Activated CD8-positive, alpha-beta memory T cell treated with anti-CD3 and anti-CD28 coated beads, Interleukin-2, amount 50 U/mL, for 1 hour (primary cell): ENCODE measurements around the gene TRAF2.
"Not testable (repeated sequence)": the region's sequence is repeated elsewhere in the genome, so short reads cannot be mapped to it uniquely, and the experiment has no call there.

Source experiments
- DNase-seq: peaks from one replicate; pipeline ENCODE4 v3.0.0-alpha.2; 2020; ENCODE audit errors: extremely low read depth

The TRAF2 gene

DNA sequence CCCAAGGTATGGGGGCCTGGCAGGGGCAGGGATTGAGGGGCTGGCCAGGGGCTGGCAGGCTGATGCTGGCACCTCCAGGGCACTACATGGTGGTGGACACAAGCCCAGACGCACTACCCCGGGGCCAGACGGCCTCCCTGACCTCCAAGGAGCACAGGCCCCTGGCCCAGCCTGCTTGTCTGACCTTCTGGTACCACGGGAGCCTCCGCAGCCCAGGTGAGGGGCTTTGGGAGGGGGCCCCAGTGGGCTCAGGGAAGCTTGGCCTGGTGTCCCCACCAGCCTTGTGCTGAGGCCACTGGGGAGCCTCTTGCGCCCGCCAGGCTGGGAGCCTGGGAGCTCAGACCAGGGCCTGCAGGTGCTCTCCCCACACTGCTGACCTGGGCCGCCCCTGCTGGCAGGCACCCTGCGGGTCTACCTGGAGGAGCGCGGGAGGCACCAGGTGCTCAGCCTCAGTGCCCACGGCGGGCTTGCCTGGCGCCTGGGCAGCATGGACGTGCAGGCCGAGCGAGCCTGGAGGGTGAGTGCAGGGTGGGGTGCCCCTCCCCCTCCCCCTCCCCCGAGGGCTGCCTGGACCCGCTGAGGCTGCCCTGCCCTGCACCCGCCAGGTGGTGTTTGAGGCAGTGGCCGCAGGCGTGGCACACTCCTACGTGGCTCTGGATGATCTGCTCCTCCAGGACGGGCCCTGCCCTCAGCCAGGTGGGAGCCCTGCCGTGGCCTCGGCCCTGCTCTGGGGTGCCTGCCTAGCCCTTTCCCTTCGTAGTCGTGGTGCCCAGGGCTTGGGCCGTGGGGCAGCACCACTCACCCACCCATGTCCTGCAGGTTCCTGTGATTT lies 28.5 kb upstream of the TRAF2 start:
- no peak for DNase-seq

DNA sequence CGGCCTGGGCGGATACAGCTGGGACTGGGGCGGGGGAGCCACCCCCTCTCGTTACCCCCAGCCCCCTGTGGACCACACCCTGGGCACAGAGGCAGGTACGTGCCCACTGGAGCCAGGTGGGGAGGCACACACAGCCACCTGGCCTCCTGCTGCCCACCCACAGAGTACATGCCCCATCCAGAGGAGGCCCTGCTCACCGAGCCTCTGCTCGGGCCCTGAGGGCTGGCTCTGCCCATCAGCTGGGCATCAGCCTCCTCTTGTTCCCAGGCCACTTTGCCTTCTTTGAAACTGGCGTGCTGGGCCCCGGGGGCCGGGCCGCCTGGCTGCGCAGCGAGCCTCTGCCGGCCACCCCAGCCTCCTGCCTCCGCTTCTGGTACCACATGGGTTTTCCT lies 27.9 kb upstream of the TRAF2 start:
- DNase-seq, result no peak

DNA sequence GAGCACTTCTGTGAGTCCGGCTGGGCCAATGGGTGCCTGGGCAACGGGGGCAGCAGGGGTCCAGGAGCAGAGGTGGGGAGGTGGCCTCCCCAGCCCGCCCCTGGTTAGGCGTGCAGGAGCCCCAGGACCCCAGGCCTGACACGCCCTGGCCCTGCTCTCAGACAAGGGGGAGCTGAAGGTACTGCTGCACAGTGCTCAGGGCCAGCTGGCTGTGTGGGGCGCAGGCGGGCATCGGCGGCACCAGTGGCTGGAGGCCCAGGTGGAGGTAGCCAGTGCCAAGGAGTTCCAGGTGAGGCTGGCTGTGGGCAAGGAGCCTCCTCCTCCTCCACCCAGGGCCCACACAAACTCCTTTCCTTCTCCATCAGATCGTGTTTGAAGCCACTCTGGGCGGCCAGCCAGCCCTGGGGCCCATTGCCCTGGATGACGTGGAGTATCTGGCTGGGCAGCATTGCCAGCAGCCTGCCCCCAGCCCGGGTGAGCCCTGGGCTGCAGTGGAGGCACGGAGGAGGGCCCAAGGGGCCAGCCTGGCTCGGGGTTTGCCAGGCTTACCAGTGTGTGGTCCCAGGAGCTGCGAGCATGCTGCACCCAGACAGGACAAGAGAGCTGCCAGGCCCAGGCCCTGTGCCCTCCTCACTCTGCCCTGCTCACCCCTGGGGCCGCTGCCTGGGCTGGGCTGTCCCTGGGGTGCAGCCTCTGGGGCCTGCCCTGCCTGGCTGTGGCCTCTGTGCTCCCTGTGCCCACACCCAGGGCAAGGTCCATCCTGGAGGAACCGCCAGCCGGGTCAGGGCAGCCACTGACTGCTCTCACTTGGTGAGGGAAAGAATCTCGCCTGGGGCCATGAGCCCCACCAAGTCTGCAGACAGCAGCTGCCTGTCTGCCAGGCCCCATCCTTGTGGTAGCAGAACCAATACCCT lies 27.2 kb upstream of the TRAF2 start:
- DNase-seq, result no peak

DNA sequence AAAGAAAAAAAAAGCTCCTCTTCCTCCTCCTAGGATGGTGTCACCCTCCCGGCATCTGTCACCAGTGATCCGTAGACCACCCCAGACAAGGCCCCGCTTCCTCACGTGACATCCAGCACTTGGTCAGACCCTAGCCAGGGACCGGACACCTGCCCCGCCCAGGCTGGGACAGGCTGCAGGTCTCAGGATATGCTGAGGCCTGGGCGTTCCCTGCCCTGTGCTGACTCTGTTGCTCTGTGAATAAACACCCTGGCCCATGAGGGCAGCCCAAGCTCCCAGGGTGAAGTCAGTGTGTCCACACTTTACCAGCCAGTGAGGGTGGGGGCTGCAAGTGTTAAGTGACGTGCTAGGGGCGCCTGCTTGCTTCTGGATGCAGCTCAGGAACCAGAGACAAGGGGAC lies 25.8 kb upstream of the TRAF2 start:
- DNase-seq, result no peak

DNA sequence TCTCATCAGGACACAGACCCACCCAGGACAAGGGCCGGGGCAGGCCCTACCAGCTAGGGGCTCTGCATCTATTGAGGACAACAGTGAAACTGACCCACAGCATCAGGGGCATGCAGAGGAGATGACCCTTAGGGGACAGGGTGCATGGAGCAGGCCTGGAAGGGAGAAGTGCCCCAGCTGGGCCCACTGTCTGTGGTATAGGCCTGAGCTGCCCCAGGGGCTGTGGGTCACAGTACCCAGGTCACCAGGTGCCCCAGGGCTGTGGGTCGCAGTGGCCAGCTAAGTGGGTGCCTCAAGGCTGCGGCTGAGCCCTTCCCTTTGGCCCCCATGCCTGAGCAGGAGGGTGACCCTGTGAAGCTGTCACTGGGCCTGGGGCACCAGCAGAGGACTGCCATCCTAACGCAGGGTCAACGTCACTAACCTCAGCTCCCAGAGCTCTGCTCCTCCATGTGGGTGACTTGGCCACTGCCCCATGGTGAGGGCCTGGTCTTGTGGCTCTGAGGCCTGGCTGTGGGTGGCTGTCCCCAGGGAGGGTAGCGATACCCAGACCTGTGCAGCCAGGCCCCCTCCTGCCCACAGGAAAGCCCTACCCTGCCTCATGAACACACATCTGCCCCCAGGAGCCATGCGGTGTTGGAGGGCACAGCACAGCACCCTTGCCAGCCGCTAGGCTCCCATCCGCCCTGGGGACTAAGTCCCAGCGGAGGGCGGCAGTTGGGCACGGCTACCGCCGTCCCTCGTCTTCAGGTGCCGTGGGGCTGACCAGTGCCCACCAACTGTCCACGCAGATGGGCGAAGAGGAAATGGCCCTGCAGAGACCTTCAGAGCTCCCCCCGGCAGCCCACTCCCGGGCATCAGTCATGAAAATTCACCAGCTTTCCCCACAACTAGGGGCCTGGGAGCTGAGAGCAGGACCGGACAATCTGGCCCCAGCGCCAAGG lies 25.1 kb upstream of the TRAF2 start:
- no peak for DNase-seq

DNA sequence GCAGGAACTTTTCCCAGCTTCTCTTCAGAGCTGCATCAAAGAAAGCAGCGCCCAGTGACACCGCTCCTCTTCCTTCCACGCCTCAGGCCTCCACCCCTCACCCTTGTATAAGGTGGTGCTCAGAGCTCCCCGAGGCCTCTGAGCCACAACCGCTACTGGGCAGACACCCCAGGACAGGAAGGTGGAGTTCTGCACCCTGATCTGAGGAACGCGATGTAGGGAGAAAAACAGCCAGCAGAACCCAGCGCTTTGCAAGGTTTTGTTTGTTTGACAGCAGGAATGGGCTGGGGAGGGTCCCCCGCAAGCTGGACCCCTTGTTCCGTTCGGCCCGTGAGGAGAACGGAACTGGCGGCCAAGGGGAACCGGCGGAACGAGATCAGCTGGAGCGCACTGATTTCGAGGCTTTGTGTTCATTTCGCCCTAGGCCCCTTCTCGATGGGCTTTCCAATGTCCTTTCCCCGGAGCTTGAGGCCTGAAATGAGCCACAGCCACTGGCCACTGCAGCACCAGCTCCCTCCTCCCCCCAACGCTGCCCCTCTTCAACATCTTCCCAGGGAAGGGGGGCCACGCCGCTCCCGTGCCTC lies 24.4 kb upstream of the TRAF2 start:
- no peak for DNase-seq

DNA sequence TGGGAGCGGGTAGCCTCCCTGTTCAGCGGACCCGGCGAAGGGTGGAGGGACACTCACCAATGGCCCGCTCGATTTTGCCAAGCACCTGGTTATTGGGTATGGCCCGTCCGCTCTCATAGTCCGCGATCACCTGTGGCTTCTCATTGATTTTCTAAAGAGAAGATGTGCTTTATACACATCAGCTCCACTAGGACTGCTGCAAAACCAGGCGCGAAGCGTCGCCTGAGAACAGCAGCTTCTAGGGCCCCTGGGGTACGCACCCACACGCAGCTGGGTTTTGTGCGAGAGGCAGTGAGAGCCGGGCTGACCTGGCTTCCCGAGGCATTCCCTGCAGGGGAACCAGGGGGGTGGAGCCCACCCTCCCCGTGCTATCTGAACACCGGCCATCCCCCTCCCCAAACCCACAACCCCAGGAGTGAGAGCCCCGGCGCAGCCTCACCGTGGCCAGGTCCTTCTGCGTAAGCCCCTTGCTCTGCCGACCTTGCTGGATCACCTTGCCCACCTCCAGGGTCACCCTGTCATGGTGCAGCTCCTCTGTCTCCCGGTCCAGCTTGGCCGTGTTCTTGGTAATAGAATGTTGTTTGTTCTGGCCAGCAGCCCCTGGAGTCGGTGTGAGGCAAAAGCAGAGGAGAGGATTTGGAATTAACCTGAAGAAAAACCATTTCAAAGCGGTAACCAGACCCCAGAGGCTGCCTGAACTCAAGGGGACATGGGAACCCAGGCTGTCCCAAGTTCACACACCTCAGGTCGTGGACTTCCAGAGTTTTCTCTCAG lies 23.3 kb upstream of the TRAF2 start:
- DNase-seq, result no peak

DNA sequence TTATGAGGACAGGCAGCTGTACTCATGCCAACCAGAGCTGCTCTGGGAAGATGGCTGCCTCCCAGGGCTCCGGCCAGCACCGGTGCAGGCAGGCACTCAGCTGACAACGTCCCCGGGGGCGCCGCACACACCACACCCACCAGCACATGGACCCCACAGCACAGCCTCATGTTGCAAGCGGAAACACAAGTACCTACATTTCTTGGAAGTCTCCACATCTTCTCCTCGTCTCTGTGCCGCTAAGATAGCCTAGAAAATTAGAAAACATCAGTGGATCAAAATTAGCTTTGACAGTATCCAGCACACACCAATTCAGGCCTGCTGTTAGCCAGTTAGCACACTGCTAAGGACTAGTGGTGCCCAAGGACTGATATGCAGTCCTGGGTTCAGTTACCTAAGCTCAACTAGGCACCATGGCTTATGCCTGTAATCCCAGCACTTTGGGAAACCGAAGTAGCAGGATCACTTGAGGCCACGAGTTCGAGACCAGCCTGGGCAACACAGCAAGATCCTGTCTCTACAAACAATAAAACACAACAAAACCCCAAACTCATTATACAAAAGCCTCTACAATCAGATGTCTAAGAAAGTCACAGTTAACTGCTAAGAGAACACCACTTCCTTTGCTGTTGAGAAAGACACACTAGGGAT lies 22.6 kb upstream of the TRAF2 start:
- DNase-seq, result no peak

DNA sequence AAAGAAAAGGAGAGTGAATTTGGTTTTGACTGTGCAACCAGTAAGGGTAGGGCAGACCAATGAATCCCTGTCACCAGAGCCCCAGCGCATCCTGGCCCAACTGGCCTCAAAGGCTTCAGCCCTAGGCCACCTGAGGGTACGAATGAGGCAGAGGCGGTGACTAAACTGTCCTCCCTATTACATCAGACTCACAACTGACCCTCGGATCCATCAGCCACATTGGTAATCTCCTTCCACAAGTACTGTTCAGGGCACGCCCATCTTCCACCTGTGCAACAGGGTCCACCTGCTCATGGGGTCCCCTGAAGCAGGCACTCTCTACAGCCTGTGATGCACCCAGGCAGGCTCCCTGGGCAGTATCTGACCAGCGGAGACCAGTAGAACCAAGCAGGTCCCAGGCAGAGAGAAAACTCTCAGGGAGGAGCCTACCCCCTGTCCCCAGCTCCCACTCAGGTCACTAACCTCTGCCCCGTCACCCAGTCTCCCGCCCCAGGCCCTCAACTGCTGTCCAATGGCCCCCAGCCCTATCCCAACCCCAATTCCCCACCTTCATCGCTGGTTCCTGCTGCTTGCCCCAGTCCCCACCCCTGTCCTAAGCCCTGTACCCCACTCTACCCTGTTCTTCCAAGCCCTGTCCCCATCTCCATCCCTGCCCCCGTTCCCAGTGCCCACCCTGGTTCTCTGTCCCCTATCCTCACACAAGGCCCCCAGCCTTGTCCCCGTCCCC lies 21.1 kb upstream of the TRAF2 start:
- no peak for DNase-seq

DNA sequence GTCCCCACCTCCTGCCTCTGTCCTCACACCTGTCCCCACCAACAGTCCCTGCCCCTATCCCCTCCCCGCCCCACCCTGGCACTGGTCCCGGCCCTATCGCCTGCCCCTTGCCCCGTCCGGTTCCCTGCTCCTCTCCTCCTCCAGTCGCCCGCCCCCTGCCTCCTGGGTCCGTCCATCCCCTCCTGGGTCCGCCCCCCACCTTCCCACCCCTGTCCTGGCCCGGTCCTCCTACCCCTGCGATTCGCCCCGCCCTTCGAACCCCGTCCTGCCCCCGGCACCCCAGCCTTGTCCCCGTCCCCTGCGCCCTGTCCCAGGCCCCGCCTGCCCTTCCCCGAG lies 20.6 kb upstream of the TRAF2 start:
- no peak for DNase-seq

DNA sequence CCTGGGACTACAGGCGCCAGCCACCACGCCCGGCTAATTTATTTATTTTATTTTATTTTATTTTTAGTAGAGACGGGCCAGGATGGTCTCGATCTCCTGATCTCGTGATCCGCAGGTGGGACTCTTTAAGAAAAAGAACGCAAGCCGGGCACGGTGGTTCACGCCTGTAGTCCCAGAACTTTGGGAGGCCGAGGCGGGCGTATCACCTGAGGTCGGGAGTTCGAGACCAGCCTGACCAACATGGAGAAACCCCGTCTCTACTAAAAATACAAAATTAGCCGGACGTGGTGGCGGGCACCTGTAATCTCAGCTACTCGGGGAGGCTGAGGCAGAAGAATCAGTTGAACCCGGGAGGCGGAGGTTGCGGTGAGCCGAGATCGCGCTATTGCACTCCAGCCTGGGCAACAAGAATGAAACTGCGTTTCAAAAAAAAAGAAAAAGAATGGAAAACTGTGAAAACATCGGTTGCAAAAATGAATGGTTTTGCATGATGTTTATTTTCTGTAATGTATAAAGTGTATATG lies 19.4 kb upstream of the TRAF2 start:
- DNase-seq, result not testable (repeated sequence)

DNA sequence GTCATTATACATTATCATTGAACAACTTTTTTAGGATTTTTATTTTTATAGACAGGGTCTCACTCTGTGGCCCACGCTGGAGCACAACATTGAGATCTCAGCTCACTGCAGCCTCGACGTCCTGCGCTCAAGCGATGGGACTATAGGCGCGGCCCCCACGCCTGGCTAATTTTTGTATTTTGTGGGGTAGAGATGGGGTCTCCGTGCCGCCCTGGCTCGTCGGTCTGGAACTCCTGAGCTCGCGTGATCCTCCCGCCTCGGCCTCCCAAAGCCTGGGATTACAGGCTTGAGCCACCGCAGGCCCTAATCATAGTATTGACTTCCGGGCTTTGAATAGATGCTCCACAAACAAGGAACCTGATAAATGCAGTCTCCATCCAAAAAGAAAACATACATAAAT lies 18.8 kb upstream of the TRAF2 start:
- no peak for DNase-seq

DNA sequence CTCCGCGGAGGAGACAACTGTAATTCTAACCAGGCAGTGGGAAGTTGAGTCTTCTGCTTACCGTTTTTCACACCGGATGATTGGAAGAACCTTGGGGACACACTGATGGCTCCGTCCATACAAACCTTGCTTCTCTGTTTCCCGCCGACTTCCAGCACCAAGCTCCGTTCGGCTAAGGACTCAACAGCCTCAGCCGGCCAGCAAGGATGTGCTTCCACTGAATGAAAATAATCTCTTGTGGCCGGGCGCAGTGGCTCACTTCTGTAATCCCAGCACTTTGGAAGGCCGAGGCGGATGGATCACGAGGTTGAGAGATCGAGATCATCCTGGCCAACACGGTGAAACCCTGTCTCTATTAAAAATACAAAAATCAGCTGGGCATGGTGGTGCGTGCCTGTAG lies 18.4 kb upstream of the TRAF2 start:
- DNase-seq, result no peak

DNA sequence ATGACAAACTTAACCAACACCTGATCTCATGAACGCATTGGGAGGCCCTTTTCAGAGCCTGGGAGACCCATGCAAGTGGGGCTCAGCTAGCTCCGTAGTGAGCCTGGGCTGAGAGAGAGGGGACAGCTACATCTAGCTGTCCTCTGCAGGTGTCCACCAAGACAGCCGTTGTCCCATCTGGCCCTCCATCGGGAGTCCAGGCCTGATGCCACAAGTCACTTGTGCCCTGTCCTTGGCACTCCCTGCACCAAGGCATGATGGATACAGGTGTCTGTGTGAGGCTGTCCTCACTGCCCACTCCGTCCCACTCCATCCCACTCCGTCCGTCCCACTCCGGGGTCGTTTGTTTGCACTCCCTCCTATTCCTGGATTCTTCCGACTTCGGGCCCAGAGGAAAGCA lies 17.7 kb upstream of the TRAF2 start:
- DNase-seq, result no peak

DNA sequence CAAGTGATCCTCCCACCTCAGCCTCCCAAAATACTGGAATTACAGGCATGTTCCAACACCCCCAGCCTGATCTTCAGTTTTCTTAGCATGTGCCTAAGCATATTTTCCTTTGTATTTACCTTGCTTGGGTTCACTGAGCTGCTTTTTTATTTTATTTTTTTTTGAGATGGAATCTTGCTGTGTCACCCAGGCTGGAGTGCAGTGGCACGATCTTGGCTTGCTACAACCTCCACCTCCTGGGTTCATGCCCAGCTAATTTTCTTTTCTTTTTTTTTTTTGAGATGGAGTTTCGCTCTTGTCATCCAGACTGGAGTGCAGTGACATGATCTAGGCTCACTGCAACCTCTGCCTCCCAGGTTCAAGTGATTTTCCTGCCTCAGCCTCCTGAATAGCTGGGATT lies 16.7 kb upstream of the TRAF2 start:
- DNase-seq, result not testable (repeated sequence)

DNA sequence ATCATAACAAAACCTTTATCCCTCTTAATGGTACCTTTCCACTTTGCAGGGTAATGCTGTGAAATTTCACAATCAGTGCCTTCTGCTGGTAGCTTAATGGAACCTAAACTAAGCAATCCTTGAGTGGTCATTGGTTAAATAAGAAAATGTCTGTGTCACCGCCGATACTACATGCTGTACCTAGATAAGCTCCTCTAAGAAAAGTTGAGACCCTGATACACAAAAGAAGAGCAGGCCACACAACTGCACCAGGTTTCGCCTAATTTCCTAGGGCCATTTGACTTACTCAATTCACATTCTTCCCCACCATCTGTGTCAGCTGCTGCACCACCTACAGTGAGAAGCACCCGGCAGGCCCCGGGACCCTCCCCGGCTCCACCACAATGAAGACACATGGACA lies 11.2 kb upstream of the TRAF2 start:
- no peak for DNase-seq

DNA sequence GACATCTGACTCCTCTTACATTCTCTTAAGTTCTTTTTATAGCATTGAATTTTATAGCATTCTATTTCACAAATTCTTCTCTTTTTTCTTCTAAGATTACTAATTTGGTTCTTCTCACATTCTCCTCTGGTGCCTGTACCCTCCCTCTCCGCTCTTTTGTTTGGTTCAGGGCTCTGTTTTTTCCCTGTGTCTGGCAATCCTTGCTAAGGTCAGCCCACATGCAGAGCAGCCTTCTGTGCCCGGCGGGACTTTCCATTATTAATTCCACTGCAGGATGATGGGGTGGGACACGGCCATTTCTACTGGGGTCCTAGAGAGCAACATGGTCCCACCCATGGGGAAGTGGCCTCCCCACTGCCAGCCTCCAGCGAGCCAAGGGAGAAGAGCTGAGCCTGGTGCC lies 9.8 kb upstream of the TRAF2 start:
- DNase-seq, result no peak

DNA sequence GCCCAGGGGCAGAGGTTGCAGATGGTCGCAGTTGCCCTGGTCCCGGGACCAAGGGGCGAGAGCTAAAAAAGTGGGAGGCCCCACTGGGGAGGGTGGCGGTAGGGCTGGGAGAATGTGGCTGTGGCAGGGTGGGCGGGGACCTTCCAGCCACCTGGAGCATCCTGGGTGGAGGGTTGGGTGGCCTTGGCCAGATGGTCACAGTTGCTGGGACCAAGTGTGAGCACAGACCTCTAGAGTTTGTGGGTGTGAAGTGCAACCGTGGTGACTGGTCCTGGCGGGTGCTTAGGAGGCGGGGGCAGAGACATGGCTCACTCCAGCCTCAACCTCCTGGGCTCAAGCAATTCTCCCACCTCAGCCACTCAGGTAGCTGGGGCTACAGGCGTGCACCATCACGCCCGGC lies 5.7 kb upstream of the TRAF2 start:
- DNase-seq, result no peak

DNA sequence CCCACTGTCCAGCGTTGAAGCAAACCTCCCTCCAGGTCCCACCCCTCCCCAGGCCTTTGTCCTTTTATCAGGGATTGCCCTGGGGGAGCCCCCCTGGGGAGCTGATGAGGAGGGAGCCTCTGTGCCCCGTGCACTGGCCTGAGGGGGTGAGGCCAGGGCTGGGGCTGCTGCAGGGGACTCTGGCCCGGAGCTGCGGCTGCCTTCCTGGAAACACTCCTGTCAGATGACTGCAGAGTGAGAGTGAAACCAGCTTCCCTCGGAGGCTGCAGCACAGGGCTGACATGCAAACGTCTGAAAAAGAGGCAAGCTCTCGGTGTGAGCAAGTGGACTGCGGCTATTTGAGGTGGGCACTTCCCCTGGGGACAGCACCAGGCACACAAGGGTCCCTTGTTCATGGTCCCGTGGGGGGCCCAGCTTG lies 4.6 kb upstream of the TRAF2 start:
- no peak for DNase-seq
